Pancreas (tissue), 10 donors: ENCODE results near the gene EXOC3L2. TPM values are rescaled to one million over a fixed set of nuclear protein-coding genes. Genes with fewer than 3 reads are reported as not detected.
"Not testable (repeated sequence)": the region's sequence is repeated elsewhere in the genome, so short reads cannot be mapped to it uniquely, and the experiment has no call there.

ENCODE experiments used
- ATAC-seq, 4 donors: fragments of 200-7000 bp; cut with Tn5 transposase; one replicate each; pipeline versions ENCODE4 v1.8.0 to v1.9.1; 2020; ENCODE audit warnings: mild to moderate bottlenecking in 4 of 4, moderate library complexity in 4 of 4
- DNase-seq, 6 donors: peaks; one replicate each; pipeline ENCODE4 v3.0.0-alpha.2; 2020
- FAIRE-seq: peaks from 2 replicates; lab custom pipeline; 2012; peaks lifted over from hg19 to GRCh38; lab: Jason Lieb, UNC
- H3K27ac ChIP-seq, 4 donors: fragments of 200-600 bp; sonication (generic); 1 replicate in 3 of 4; 2 replicates in 1 of 4; pipeline versions ENCODE4 v1.5.0 to v1.8.0; 2020
- H3K27me3 ChIP-seq, 4 donors: fragments of 200-600 bp; one replicate each; pipeline ENCODE4 v1.8.0; 2021
- H3K36me3 ChIP-seq, 3 donors: fragments of 200-600 bp; sonication (generic) in 1 of 3; one replicate each; pipeline versions ENCODE4 v1.5.0 to v1.8.0; 2020 to 2021
- H3K4me1 ChIP-seq, 3 donors: fragments of 200-600 bp; one replicate each; pipeline ENCODE4 v1.8.0; 2021
- H3K4me3 ChIP-seq, 4 donors: fragments of 200-600 bp; sonication (generic) in 2 of 4; one replicate each; pipeline versions ENCODE4 v1.5.0 to v1.8.0; 2020 to 2021
- H3K9me3 ChIP-seq, 4 donors: fragments of 200-600 bp; one replicate each; pipeline ENCODE4 v1.8.0; 2021
- CTCF ChIP-seq, 4 donors: fragments of 200-600 bp; sonication (generic) in 3 of 4; IDR thresholded peaks; one replicate each; pipeline versions ENCODE4 v1.5.0 to v1.8.0; 2021; ENCODE audit warnings: antibody characterized with exemption in 4 of 4
- WGBS, 2 donors: extraction: QIAGEN DNeasy Blood & Tissue Kit; methylation state at CpG; one replicate each; pipeline ENCODE4 v1.1.7; 2013; 5-methylcytosine and 5-hydroxymethylcytosine counted together
- intact Hi-C, 3 donors: fragments of 100-400 bp; cut with DNase I; formaldehyde crosslinking; loops; one replicate each; pipeline versions ENCODE4 v1.11.1 to v1.14.2; 2022
- polyA plus RNA-seq, 2 donors: library from polyadenylated mRNA; stranded (reverse); fragments of 200-250 nt; gene quantifications; one replicate each; pipeline ENCODE4 v1.2.3, GENCODE V29; 2013
- total RNA-seq, 6 donors: library from RNA; stranded (reverse); fragmentation: NEBNext Ultra II Directional in 4 of 6; extraction: Animal tissue kit (Norgen Biotek cat#: 25700) in 4 of 6; gene quantifications; one replicate each; pipeline versions ENCODE4 v1.2.1 to v1.2.4, GENCODE V29; 2021 to 2023
- donor health status: healthy with polysubstance abuse.
- donor health status: DM: no; HTN: no; CAD: no; lungs with moderate emphysema.
- donor health status: DM: no; HTN: no; CAD: no.
- donor health status: control.
- donor health status: control.
- donor health status: Bipolar disorder and iron deficiency.
- donor health status: DM: yes; HTN: yes; CAD: no.
- donor health status: DM: no; HTN: no; CAD: no.
- donor health status: DM: no; HTN: no; CAD: no.
- donor health status: DM: yes; HTN: yes; CAD: no.

EXOC3L2 gene
- total and polyA plus RNA-seq, 8 donors = 0.59 to 4.5 (median 1.8) TPM

GRCh38 chr19:45276284-45276687, 31.1 kb upstream of the EXOC3L2 start:
- Histone ChIP-seq H3K4me3 (no peak overlapping the region), H3K27ac (no peak overlapping the region), H3K36me3 (peaks cover 0 to 17% (median 10%) of the 10 kb centered on the region in 3 donors), H3K9me3 (no peaks in the 10 kb centered on the region), H3K4me1 (peaks cover 0 to 3% (median 0%) of the 10 kb centered on the region in 3 donors), H3K27me3 (no peaks in the 10 kb centered on the region)
- FAIRE-seq (no peak), ATAC-seq (no peak), DNase-seq (no peak)
- no peak for TF ChIP-seq CTCF (IDR thresholded peaks at IDR 0.05)
- intact Hi-C loops = no loop called here
- WGBS, 2 donors = 73 to 79% methylated on average over 7 of the region's 7 CpGs

- Histone ChIP-seq H3K4me3 (no peak overlapping the region), H3K36me3 (peaks cover 0 to 17% (median 10%) of the 10 kb centered on the region in 3 donors), H3K27me3 (no peaks in the 10 kb centered on the region), H3K4me1 (peaks cover 0 to 3% (median 0%) of the 10 kb centered on the region in 3 donors), H3K27ac (no peak overlapping the region), H3K9me3 (no peaks in the 10 kb centered on the region)
- 83 to 84% methylated on average over 12 of the region's 12 CpGs for WGBS, 2 donors
- FAIRE-seq = no peak
- DNase-seq = no peak
- intact Hi-C loops = no loop called here
- ATAC-seq = no peak
- no peak for TF ChIP-seq CTCF (IDR thresholded peaks at IDR 0.05)
Measured at GRCh38 chr19:45275370-45275971, 30.3 kb upstream of the EXOC3L2 start.

- TF ChIP-seq CTCF (IDR thresholded peaks at IDR 0.05) = no peak
- peaks cover 0 to 3% (median 0%) of the 10 kb centered on the region in 3 donors for H3K4me1 ChIP-seq
- ATAC-seq (no peak), DNase-seq (no peak), FAIRE-seq (no peak)
- no peak overlapping the region for H3K27ac ChIP-seq
- H3K27me3 ChIP-seq = no peaks in the 10 kb centered on the region
- H3K9me3 ChIP-seq = no peaks in the 10 kb centered on the region
- 77 to 79% methylated on average over 14 of the region's 14 CpGs for WGBS, 2 donors
- intact Hi-C loops = no loop called here
- H3K36me3 ChIP-seq = peaks cover 0 to 6% (median under 1%) of the 10 kb centered on the region in 3 donors
- no peak overlapping the region for H3K4me3 ChIP-seq
Measured at GRCh38 chr19:45273521-45273855, 28.3 kb upstream of the EXOC3L2 start.

- FAIRE-seq (no peak), DNase-seq (no peak), ATAC-seq (no peak)
- H3K27me3 ChIP-seq = no peaks in the 10 kb centered on the region
- TF ChIP-seq CTCF (IDR thresholded peaks at IDR 0.05) = no peak
- 77 to 78% methylated on average over 7 of the region's 7 CpGs for WGBS, 2 donors
- no peak overlapping the region for H3K4me3 ChIP-seq
- H3K9me3 ChIP-seq = no peaks in the 10 kb centered on the region
- H3K27ac ChIP-seq = no peak overlapping the region
- H3K4me1 ChIP-seq = peaks cover 0 to 3% (median 0%) of the 10 kb centered on the region in 3 donors
- intact Hi-C loops = no loop called here
- no peaks in the 10 kb centered on the region for H3K36me3 ChIP-seq
Measured at GRCh38 chr19:45271735-45272108, 26.5 kb upstream of the EXOC3L2 start.

GRCh38 chr19:45271098-45271734, 26.0 kb upstream of the EXOC3L2 start:
- DNase-seq = no peak
- no peak for TF ChIP-seq CTCF (IDR thresholded peaks at IDR 0.05)
- ATAC-seq = no peak
- no peak for FAIRE-seq
- H3K4me3 ChIP-seq = no peak overlapping the region
- intact Hi-C loops = no loop called here
- no peaks in the 10 kb centered on the region for H3K36me3 ChIP-seq
- 89 to 91% methylated on average over 21 of the region's 21 CpGs for WGBS, 2 donors
- no peak overlapping the region for H3K27ac ChIP-seq
- no peaks in the 10 kb centered on the region for H3K27me3 ChIP-seq
- H3K4me1 ChIP-seq = peaks cover 0 to 3% (median 0%) of the 10 kb centered on the region in 3 donors
- H3K9me3 ChIP-seq = no peaks in the 10 kb centered on the region

GRCh38 chr19:45269939-45270338, 24.7 kb upstream of the EXOC3L2 start:
- 93 to 95% methylated on average over 13 of the region's 13 CpGs for WGBS, 2 donors
- H3K4me3 ChIP-seq, H3K27ac ChIP-seq, H3K27me3 ChIP-seq, DNase-seq, H3K9me3 ChIP-seq, ATAC-seq, intact Hi-C loops, H3K36me3 ChIP-seq, FAIRE-seq, H3K4me1 ChIP-seq: not testable (repeated sequence)
